ENCODE data around the gene SAA1.

Gene SAA1

DNA sequence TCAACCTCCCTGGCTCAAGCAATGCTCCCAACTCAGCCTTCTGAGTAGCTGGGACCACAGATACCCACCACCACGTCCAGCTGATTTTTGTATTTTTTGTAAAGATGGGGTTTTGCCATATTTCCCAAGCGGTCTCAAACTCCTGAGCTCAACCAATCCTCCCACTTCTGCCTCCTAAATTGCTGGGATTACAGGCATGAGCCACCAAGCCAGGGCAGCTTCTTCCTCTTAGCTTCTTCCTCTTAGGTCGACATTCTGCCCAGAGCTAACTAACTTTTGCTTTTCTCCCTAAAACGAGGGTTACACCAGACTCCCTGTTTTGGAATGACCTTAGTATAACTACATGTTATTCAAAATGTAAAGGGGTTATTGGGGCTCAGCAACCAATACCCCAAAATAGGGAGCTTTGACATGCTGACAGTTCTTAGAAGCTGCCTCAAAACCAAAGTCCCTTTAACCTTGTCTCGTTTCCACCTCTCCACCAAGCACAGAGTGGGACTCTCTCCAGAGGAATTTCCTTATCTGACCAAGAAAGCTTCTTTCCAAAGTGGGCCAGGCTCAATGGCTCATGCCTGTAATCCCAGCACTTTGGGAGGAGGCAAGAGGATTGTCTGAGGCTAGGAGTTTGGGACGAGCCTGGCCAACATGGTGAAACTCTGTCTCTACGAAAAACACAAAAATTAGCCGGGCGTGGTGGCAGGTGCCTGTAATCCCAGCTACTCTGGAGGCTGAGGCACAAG, 48.9 kb downstream of the SAA1 start:
- TF ChIP-seq, protein P1, sequence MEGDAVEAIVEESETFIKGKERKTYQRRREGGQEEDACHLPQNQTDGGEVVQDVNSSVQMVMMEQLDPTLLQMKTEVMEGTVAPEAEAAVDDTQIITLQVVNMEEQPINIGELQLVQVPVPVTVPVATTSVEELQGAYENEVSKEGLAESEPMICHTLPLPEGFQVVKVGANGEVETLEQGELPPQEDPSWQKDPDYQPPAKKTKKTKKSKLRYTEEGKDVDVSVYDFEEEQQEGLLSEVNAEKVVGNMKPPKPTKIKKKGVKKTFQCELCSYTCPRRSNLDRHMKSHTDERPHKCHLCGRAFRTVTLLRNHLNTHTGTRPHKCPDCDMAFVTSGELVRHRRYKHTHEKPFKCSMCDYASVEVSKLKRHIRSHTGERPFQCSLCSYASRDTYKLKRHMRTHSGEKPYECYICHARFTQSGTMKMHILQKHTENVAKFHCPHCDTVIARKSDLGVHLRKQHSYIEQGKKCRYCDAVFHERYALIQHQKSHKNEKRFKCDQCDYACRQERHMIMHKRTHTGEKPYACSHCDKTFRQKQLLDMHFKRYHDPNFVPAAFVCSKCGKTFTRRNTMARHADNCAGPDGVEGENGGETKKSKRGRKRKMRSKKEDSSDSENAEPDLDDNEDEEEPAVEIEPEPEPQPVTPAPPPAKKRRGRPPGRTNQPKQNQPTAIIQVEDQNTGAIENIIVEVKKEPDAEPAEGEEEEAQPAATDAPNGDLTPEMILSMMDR (IDR thresholded peaks at IDR 0.05), result no peak
- TF ChIP-seq ZFX (IDR thresholded peaks at IDR 0.05; ENCODE audit: borderline replicate concordance), result no peak

DNA sequence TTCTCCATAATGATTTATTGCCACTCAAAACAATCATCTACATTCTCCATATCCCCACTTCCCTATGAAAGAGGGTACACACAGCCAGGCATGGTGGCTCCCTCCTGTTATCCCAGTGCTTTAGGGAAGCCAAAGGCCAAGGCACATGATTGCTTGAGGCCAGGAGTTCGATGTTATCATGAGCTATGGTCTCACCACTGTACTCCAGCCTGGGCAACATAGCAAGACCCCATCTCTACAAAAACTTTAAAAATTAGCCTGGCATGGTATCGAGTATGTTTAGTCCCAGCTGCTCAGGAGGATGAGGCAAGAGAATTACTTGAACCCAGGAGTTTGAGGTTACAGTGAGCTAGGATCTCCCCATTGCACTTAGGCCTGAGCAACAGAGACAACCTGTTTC, 49.8 kb downstream of the SAA1 start:
- TF ChIP-seq, protein P1 (IDR thresholded peaks at IDR 0.05), result no peak
- TF ChIP-seq ZFX (IDR thresholded peaks at IDR 0.05; ENCODE audit: borderline replicate concordance), result no peak
- H3K27ac ChIP-seq, result no peak overlapping the region

More for the DNA sequence above, 48.9 kb downstream of the SAA1 start:
- no peak overlapping the region for H3K27ac ChIP-seq

DNA sequence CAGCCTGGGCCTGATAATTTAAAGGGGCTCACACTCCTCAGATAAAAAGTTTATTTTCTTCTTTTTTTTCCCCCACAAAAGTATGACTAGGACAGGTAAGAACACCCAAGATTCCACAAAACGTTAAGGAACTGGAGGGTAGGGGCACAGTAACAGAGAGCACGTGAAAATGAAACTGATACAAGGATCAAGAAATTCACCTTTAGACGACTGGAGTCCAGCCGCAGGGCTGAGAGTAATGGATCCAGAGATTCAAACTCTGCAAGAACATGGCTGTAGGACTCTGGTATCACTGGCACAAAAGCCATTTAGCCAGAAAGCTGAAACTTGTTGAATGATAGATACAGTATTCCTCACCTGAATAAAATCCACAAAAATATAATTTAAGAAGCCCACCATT, 51.5 kb downstream of the SAA1 start:
- TF ChIP-seq ZFX (IDR thresholded peaks at IDR 0.05; ENCODE audit: borderline replicate concordance), result no peak
- TF ChIP-seq, protein P1 (IDR thresholded peaks at IDR 0.05), result no peak
- H3K27ac ChIP-seq, result no peak overlapping the region
